Measurements from ENCODE around the gene TAF5L.

- no peak for TF ChIP-seq CTCF (IDR thresholded peaks at IDR 0.05)
- no peak for TF ChIP-seq POLR2A (IDR thresholded peaks at IDR 0.05)
Measured at GRCh38 chr1:229567109-229567868, 58.6 kb downstream of the TAF5L start.
